ENCODE results near the gene TP53I13. TPM values are rescaled to one million over a fixed set of nuclear protein-coding genes. Genes with fewer than 3 reads are reported as not detected.

The TP53I13 gene
- total and polyA plus RNA-seq, 2 of the 13 experiments (the other 11 are each of a cell fraction or from before 2014, with no cell fraction given) = 16.9 to 25.7 TPM

DNA sequence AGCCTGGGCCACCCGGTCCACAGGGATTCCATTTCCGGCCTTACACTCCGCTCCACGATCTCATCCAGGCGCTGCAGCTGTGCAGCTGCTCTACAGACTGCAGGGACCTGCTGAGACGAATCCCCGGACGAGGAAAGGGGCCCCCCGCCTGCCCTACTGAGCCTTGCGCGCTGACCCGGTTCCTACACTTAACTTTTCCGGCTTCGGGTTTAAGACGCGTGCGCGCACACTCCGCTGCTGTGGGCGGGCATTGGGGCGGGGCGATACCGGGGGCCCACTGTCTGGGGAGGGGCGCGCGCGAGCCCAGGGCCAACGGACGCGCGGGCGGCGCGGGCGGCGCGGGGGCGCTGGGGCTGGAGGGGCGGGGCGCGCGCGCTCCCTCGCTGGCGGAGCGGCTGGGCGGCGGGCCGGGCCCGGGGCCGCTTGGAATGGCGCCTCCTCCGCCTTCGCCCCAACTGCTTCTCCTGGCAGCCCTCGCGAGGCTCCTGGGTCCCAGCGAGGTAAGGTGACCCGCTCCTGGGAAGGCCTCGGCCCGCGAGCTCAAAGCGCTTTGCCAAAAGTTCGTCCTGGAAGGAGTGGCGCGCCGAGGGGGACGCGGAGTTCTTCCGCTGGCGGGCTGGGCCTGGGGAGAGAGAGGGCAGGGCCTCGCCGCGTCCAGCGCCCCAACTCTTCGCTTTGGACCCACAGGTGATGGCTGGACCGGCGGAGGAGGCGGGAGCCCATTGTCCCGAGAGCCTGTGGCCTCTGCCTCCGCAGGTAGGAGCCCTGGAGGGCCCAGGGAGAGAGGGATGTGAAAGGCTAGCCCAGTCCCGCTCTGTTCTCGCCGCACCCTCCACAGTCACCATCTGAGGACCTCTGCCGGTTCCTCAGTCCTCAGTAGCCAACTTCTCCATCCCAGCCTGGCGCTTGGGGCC is at the start of gene TP53I13 (continued):
- TF ChIP-seq, protein P1, sequence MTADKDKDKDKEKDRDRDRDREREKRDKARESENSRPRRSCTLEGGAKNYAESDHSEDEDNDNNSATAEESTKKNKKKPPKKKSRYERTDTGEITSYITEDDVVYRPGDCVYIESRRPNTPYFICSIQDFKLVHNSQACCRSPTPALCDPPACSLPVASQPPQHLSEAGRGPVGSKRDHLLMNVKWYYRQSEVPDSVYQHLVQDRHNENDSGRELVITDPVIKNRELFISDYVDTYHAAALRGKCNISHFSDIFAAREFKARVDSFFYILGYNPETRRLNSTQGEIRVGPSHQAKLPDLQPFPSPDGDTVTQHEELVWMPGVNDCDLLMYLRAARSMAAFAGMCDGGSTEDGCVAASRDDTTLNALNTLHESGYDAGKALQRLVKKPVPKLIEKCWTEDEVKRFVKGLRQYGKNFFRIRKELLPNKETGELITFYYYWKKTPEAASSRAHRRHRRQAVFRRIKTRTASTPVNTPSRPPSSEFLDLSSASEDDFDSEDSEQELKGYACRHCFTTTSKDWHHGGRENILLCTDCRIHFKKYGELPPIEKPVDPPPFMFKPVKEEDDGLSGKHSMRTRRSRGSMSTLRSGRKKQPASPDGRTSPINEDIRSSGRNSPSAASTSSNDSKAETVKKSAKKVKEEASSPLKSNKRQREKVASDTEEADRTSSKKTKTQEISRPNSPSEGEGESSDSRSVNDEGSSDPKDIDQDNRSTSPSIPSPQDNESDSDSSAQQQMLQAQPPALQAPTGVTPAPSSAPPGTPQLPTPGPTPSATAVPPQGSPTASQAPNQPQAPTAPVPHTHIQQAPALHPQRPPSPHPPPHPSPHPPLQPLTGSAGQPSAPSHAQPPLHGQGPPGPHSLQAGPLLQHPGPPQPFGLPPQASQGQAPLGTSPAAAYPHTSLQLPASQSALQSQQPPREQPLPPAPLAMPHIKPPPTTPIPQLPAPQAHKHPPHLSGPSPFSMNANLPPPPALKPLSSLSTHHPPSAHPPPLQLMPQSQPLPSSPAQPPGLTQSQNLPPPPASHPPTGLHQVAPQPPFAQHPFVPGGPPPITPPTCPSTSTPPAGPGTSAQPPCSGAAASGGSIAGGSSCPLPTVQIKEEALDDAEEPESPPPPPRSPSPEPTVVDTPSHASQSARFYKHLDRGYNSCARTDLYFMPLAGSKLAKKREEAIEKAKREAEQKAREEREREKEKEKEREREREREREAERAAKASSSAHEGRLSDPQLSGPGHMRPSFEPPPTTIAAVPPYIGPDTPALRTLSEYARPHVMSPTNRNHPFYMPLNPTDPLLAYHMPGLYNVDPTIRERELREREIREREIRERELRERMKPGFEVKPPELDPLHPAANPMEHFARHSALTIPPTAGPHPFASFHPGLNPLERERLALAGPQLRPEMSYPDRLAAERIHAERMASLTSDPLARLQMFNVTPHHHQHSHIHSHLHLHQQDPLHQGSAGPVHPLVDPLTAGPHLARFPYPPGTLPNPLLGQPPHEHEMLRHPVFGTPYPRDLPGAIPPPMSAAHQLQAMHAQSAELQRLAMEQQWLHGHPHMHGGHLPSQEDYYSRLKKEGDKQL (CRISPR knock-in tag; IDR thresholded peaks at IDR 0.05; ENCODE audit: low read depth) = no peak
- TF ChIP-seq ZNF274 (CRISPR knock-in tag; IDR thresholded peaks at IDR 0.05) = no peak; the same call in 1 of the 2 replicates
- TF ChIP-seq, protein P2, sequence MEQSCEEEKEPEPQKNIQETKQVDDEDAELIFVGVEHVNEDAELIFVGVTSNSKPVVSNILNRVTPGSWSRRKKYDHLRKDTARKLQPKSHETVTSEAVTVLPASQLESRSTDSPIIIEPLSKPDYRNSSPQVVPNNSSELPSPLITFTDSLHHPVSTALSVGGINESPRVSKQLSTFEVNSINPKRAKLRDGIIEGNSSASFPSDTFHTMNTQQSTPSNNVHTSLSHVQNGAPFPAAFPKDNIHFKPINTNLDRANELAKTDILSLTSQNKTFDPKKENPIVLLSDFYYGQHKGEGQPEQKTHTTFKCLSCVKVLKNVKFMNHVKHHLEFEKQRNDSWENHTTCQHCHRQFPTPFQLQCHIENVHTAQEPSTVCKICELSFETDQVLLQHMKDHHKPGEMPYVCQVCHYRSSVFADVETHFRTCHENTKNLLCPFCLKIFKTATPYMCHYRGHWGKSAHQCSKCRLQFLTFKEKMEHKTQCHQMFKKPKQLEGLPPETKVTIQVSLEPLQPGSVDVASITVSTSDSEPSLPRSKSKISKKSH (CRISPR knock-in tag; IDR thresholded peaks at IDR 0.05; ENCODE audit: borderline replicate concordance) = no peak; the same call in 1 of the 2 replicates
- TF ChIP-seq MAF1 (CRISPR knock-in tag; IDR thresholded peaks at IDR 0.05; ENCODE audit: borderline replicate concordance) = no peak
- TF ChIP-seq, protein P3, sequence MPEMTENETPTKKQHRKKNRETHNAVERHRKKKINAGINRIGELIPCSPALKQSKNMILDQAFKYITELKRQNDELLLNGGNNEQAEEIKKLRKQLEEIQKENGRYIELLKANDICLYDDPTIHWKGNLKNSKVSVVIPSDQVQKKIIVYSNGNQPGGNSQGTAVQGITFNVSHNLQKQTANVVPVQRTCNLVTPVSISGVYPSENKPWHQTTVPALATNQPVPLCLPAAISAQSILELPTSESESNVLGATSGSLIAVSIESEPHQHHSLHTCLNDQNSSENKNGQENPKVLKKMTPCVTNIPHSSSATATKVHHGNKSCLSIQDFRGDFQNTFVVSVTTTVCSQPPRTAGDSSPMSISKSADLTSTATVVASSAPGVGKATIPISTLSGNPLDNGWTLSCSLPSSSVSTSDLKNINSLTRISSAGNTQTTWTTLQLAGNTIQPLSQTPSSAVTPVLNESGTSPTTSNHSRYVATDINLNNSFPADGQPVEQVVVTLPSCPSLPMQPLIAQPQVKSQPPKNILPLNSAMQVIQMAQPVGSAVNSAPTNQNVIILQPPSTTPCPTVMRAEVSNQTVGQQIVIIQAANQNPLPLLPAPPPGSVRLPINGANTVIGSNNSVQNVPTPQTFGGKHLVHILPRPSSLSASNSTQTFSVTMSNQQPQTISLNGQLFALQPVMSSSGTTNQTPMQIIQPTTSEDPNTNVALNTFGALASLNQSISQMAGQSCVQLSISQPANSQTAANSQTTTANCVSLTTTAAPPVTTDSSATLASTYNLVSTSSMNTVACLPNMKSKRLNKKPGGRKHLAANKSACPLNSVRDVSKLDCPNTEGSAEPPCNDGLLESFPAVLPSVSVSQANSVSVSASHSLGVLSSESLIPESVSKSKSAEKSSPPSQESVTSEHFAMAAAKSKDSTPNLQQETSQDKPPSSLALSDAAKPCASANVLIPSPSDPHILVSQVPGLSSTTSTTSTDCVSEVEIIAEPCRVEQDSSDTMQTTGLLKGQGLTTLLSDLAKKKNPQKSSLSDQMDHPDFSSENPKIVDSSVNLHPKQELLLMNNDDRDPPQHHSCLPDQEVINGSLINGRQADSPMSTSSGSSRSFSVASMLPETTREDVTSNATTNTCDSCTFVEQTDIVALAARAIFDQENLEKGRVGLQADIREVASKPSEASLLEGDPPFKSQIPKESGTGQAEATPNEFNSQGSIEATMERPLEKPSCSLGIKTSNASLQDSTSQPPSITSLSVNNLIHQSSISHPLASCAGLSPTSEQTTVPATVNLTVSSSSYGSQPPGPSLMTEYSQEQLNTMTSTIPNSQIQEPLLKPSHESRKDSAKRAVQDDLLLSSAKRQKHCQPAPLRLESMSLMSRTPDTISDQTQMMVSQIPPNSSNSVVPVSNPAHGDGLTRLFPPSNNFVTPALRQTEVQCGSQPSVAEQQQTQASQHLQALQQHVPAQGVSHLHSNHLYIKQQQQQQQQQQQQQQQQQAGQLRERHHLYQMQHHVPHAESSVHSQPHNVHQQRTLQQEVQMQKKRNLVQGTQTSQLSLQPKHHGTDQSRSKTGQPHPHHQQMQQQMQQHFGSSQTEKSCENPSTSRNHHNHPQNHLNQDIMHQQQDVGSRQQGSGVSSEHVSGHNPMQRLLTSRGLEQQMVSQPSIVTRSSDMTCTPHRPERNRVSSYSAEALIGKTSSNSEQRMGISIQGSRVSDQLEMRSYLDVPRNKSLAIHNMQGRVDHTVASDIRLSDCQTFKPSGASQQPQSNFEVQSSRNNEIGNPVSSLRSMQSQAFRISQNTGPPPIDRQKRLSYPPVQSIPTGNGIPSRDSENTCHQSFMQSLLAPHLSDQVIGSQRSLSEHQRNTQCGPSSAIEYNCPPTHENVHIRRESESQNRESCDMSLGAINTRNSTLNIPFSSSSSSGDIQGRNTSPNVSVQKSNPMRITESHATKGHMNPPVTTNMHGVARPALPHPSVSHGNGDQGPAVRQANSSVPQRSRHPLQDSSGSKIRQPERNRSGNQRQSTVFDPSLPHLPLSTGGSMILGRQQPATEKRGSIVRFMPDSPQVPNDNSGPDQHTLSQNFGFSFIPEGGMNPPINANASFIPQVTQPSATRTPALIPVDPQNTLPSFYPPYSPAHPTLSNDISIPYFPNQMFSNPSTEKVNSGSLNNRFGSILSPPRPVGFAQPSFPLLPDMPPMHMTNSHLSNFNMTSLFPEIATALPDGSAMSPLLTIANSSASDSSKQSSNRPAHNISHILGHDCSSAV (CRISPR knock-in tag; IDR thresholded peaks at IDR 0.05; ENCODE audit: borderline replicate concordance) = no peak
- TF ChIP-seq PCBP1 (IDR thresholded peaks at IDR 0.05; ENCODE audit: borderline replicate concordance, low read depth, low read length) = no peak
- peak; percentile 43; the same call in 1 of the 2 replicates for TF ChIP-seq NCOA1 (CRISPR knock-in tag; IDR thresholded peaks at IDR 0.05)
- no peak for TF ChIP-seq RAD51 (IDR thresholded peaks at IDR 0.05; ENCODE audit: borderline replicate concordance)
- no peak for TF ChIP-seq ATRX (CRISPR knock-in tag; IDR thresholded peaks at IDR 0.05; ENCODE audit: borderline replicate concordance)
- TF ChIP-seq ZNF768 (CRISPR knock-in tag; IDR thresholded peaks at IDR 0.05) = no peak

All from HepG2 (cell line).